Measurements from ENCODE around the gene SLC32A1.

SLC32A1 gene

GRCh38 chr20:38723848-38724625, at the start of gene SLC32A1:
Gene SLC32A1 (plus strand): TSS chr20:38724486. CDS start chr20:38724725, 239 bp downstream.
- DNase-seq (ENCODE audit: low spot score), result peak; percentile 12

DNA sequence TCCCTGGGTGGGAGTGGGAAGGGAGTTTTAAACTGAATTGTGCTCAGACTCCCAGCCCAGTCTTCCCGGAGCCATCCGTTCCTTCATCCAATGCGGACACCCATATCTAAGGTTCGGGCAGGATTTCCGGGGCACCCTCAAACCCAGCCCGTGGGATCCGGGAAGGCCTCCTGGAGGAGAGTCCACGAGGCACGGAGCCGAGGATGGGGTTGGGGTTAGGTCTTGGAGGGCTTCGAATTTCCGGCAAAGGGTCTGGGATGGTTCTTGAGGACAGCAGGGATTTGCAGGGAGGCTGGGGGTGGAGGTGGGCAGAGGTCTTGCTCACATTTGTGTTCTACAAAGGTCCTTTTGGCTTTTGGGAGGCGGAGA, 49.5 kb upstream of the SLC32A1 start:
- DNase-seq (ENCODE audit: low spot score), result no peak

GRCh38 chr20:38676576-38676975, 47.7 kb upstream of the SLC32A1 start:
- DNase-seq (ENCODE audit: low spot score), result no peak

- no peak for DNase-seq (ENCODE audit: low spot score)
These were observed 43.6 kb upstream of the SLC32A1 start for GRCh38 chr20:38680500-38681306.

DNA sequence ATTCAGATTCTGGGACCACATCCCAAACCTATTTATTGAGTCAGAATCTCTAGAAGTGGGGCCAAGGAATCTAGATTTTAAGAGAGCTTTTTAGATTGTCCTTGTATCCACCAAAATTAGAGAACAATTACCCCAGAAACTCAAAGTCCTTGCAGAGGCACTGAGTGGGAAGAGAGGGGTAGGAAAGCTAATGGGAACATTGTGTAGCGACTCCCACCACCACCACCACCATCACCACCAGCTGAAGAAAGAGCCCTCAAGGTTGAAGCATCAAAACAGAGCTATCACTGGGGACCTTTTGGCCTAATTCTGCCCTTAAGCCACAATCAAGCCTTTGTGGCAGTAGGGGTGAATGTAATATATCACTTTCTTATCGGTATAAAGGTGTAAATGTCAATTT, 39.0 kb upstream of the SLC32A1 start:
- no peak for DNase-seq (ENCODE audit: low spot score)

- DNase-seq (ENCODE audit: low spot score), result peak; percentile 34
These were observed 38.3 kb upstream of the SLC32A1 start for GRCh38 chr20:38685853-38686473.

DNA sequence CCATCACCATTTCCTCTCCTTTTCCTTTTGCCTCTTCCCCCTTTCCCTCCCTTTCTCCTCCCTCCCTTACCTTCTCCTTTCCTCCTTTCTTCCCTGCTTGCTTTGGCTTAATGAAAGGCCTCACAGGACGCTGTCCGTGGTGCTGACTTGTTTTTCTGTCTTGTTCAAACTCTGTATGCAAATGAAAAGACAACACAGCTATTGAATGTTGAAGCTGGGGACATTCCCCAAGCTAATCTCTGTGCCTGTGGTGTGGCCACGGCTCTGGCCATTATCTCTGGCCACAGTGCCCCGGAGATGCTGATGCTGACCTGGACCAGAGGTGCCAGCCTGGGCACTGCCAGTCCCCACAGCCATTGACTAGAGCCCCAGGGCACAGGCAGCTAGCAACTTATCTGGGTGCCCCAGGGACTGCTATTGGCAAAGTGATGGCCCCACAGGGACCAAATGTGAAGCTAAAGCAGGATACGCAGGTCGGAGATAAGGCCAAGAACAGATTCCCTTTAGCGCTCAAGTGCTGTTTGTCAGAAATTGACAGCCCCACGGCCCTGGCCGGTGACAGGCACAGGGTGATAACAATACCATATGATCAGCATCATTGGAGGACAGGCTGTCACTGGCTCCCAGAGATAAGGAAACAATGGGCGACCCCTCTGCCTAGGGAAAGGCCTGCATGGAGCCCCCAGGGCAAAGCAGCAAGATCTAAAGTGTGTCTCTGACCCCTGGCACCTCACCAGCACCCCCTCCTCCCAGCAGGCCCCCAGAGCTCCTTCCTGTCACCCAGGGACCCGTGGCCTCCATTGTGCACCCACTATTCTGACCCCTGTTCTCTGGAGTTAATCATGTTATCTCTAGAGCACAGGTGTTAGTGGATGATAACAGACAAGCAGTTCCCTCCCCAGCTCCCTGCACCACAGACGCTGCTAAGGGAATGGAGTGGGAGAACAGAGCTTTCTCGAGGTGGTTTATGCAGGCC, 31.6 kb upstream of the SLC32A1 start:
- DNase-seq (ENCODE audit: low spot score), result peak; percentile 20

- no peak for DNase-seq (ENCODE audit: low spot score)
These were observed 27.0 kb upstream of the SLC32A1 start for GRCh38 chr20:38697306-38697705.

- DNase-seq (ENCODE audit: low spot score), result no peak
These were observed 25.7 kb upstream of the SLC32A1 start for GRCh38 chr20:38698541-38698940.

- no peak for DNase-seq (ENCODE audit: low spot score)
These were observed 24.1 kb upstream of the SLC32A1 start for GRCh38 chr20:38700141-38700540.

DNA sequence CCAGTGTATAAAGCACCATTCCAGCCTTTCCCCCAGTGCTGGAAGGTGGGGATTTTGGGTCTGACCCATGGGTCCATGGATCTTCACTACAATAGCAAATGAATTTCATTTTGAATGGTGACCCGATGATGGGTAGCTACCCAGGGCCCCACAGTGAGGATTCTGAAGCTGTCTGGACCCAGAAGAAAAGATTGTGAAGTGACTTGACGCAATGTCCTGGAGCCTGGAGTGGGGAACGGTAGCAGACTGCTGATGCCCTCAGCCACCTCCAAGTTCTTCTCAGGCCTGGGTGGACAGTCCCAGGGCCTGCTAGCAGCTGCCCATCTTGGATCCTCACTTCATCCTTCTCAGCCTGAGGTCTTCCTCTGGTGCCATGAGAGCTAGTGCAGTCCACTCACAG, 23.4 kb upstream of the SLC32A1 start:
- DNase-seq (ENCODE audit: low spot score), result no peak

DNA sequence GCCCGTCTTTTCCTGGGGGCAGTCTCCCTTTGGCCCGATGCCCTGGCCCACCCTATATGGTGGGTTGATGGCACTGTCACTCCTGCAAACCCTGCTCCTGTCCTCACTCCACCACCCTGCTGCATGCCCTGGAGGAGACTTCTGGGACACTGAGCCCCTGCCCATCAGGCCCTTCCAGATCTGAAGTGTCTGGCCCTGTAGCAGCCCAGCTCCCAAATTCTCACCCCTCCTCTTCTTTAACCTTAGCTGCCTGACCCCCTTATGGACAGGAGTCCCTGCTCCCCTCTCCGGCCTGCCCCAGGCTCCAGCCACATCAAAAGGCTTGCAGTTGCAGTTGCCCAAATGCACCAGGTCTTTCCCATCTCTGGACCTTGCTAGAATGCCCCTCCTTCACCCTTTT, 20.8 kb upstream of the SLC32A1 start:
- no peak for DNase-seq (ENCODE audit: low spot score)

GRCh38 chr20:38704136-38704535, 20.1 kb upstream of the SLC32A1 start:
- DNase-seq (ENCODE audit: low spot score), result no peak

DNA sequence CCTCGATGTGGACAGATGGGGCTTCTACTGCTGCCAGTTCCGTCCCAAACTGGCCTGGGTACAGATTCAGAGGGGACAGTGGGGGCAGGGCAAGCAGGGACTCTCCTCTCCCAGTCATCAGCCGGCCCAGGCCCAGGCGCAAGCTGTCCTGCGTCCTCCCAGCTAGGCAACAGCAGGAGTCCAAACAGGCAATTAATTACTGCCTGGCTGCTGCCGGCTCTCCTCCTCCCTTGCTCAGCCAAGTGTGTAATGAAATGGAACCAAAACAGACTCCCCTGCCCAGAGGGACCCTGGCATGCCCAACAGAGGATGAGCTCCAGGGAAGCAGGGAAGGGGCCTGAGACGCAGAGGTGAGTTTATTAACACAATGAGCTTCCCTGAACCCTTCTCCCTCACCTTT, 17.8 kb upstream of the SLC32A1 start:
- no peak for DNase-seq (ENCODE audit: low spot score)

DNA sequence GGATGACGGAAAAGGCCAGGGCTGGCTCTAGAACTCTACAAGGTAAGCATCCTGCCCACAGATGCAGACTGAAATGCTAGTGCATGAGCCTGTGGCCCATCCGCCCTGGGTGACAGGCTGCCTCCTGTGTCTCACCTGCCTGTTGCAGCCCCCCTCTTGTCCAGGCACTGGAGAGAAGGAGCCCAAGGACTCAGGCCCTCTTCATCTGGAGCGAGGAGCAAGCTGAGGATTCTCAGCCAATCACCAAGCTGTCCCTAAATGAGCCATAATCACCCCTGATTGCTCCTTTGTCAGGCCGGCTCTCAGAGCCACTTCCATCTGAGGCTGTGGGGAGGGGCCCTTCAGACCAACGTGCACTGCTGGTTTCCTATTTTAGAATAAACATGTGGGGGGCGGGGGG, 10.0 kb upstream of the SLC32A1 start:
- DNase-seq (ENCODE audit: low spot score), result no peak

DNA sequence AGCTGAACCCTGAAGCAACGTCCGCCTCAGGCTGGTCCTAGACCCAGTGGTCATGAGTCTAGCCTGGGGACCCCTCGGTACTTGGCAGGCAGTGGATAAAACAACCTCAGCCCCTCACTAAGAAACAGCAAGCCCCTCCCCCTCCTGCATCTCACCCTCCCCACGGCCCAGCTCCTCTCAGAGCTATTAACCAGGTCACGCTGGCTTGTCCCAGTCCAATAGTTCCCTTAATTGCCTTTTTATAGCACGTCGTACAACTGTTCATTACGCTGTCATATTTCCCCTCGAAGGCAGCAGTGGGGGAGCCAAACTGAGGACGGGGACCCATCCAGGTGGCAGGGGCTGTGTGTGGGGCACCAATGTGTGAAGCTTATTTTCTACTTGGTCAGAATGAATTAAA, 8.6 kb upstream of the SLC32A1 start:
- DNase-seq (ENCODE audit: low spot score), result no peak

DNA sequence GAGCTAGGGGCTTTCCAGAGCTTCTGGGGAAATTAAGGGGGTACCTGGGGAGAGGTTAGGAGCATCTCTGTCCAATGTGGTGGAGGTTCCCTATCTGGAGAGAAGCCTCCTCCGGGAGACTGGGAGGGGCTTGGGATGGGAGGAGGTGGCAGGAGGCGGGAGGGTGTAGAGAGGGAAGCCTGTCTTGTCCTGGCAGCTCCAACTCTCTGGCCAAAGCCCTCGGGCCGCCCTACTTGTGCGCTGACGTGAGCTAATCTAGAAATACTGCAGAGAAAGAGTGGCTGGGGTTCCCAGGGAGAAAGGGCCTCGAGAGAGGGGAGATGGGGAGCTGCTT, 1.6 kb upstream of the SLC32A1 start:
- no peak for DNase-seq (ENCODE audit: low spot score)

DNA sequence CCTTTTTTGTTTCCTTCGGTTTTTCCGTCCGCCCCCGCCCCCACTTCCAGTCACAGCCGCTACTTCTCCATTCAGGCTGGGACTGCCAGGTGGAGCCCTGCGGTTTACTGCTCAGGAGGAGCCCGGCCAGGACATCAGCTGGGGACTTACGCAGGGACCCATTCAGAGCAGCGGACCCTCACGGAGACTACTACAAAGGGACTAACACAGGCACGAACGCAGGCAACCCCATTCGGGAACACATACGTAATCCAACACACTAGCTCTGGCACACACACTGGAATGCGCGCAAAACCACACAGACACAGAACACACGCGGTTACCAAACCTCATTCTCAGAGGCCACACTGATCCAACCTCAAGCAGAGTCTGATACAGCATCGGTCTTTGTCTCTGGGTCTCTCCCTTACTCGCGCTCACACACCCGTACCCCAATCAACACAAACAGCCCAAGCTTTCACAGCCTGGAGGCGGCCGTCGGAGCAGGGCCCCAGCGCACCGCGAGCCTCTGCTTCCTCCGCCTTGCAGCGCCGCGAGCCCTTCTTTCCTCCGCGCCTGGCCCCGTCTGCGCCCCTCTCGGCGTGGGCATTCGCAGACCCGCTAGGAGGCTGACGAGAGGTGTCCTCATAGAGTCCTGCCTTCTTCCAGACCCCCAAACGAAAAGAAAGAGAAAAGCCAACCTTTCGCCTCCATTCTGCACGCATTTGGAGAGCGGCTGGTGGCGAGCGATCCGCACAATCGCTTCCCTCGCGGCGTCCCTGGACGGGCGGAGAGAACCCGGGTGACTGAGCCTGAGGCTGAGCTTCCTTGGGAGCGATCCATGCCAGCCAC, 1.1 kb upstream of the SLC32A1 start:
- peak; percentile 21 for DNase-seq (ENCODE audit: low spot score)

DNA sequence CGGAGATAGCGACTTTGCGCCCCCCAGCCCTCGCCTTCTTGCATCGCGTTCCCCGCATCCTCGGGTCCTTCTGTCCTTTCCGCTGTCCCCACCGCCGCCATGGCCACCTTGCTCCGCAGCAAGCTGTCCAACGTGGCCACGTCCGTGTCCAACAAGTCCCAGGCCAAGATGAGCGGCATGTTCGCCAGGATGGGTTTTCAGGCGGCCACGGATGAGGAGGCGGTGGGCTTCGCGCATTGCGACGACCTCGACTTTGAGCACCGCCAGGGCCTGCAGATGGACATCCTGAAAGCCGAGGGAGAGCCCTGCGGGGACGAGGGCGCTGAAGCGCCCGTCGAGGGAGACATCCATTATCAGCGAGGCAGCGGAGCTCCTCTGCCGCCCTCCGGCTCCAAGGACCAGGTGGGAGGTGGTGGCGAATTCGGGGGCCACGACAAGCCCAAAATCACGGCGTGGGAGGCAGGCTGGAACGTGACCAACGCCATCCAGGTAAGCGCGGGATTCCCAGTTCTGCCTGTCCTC, 401 bp downstream of the SLC32A1 start:
- no peak for DNase-seq (ENCODE audit: low spot score)

- peak; percentile 16 for DNase-seq (ENCODE audit: low spot score)
These were observed 1.0 kb downstream of the SLC32A1 start for GRCh38 chr20:38725148-38725901.
